AG09319 (cell line): ENCODE data around the gene CENPL.

Experiments used
- DNase-seq: peaks from one replicate; pipeline ENCODE4 v3.0.0-alpha.2; 2010; ENCODE audit warnings: low read depth; ENCODE audit errors: extremely low read depth
- TF ChIP-seq, protein P1 (sequence below): IDR thresholded peaks from 2 replicates; pipeline ENCODE4 v1.5.1; 2011; ENCODE audit warnings: low read depth, mild to moderate bottlenecking, inconsistent platforms, low read length, moderate library complexity

The CENPL gene

DNA sequence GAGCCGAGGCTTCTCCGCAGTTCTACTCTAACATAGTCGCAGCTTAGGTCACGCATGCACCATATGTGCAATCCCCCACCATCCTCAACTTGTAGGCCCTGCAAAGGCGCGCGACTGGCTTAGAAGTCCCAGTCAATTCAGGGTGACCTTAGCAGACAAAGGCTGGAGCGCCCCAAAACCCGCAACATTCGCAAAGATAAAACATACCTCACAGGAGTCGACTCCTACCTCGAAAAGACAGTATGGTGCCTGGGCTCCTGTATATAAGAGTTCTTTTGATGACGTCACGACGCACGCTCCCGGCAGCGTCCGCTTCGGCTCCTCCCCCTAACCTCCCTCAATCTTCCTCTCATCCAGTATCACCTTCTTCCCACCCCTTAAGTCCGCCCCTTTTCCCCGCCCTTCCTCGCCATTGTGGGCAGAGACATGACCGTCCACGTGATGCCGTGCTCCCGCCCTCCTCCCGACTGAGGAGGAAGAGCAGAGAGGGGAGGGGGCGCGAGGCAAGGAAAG is 43.1 kb upstream of the CENPL start, which contains the start of gene GAS5:
TSS of gene GAS5 (minus strand) at position 237 of the 513 bp plus-strand sequence.
- peak; percentile 99 for DNase-seq
- TF ChIP-seq, protein P1, sequence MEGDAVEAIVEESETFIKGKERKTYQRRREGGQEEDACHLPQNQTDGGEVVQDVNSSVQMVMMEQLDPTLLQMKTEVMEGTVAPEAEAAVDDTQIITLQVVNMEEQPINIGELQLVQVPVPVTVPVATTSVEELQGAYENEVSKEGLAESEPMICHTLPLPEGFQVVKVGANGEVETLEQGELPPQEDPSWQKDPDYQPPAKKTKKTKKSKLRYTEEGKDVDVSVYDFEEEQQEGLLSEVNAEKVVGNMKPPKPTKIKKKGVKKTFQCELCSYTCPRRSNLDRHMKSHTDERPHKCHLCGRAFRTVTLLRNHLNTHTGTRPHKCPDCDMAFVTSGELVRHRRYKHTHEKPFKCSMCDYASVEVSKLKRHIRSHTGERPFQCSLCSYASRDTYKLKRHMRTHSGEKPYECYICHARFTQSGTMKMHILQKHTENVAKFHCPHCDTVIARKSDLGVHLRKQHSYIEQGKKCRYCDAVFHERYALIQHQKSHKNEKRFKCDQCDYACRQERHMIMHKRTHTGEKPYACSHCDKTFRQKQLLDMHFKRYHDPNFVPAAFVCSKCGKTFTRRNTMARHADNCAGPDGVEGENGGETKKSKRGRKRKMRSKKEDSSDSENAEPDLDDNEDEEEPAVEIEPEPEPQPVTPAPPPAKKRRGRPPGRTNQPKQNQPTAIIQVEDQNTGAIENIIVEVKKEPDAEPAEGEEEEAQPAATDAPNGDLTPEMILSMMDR, result no peak

DNA sequence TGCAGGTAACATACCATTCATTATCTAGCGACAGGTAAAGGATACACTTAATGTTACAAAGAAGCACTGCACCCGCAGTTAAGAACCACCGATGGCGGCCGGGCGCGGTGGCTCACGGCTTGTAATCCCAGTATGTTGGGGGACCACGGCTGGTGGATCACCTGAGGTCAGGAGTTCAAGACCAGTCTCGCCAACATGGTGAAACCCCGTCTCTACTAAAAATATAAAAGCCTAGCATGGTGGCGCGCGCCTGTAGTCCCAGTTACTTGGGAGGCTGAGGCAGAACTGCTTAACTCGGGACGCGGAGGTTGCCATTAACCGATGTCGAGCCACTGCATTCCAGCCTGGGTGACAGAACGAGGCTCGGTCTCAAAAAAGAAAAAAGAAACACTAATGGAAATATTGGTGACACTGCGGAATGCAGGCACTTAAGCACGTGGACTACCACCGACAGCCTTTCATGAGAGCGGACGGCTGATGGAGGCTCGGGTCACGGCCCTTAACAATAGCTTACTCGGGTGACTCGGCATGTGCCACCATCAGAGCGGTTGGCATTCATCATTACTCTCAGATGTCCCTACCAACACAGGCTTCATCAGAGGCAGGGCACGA is 42.6 kb upstream of the CENPL start:
- DNase-seq, result no peak
- TF ChIP-seq, protein P1, result no peak

DNA sequence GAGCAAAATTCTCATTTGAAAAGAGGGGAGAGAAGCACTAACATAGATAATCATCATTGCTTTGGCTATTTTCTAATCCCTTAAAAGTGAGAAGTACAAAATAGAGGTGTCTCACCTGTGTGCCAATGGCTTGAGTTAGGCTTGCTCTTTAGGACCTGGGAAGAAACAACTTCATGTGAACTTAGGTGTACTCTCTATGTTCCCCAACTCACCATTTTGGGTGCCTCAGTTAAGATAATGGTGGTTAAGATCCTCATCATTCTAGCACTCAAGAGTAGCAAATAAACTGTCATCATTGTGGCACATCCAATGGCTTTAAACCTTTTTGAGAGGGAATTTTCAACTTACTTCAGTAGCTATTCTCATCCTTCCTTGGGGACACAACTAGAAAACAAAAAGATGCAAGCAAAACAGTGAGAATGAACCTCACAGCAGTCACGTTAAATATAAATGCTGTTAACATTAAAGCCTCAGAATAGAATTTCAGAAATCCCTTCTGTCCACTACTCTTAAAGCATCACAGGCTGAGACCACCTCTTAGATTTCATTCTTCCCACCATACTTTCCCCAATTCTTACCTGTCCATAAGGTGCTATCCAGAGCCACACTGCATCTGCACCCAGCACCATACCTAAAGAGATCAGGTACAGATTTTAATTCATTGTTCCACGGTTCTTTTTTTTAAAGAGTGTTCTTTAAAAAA is 41.9 kb upstream of the CENPL start:
- TF ChIP-seq, protein P1, result no peak
- DNase-seq, result no peak

DNA sequence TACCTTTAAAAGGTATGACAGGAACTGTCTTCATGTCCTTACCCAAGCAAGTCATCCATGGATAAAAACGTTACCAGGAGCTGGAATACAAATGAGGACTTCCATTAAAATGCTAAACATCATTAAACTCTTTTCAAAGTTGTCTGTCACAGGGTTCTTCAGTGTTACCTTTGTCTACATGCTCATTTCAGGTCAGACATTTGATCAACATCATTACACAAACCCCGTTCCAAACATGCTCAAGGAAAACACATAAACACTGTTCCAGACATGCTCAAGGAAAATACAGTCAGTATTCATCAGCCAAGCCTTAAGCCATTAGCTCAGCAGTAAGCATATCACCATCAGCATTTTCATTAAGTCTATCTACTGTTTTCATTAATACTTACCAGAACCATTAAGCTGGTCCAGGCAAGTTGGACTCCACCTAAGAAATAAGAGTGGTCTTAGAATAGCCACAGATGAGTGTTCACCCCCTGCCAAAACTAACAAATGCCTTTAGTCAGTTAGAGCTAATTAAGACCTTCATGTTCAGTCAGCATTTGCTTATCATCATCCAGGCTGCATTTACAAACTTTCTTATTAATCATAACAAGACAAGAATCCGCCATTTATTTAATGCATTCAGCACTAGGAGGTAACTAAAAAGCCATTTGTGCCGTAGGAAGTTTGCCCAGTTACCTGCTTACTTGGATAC is 40.9 kb upstream of the CENPL start:
- DNase-seq, result no peak
- TF ChIP-seq, protein P1, result no peak

DNA sequence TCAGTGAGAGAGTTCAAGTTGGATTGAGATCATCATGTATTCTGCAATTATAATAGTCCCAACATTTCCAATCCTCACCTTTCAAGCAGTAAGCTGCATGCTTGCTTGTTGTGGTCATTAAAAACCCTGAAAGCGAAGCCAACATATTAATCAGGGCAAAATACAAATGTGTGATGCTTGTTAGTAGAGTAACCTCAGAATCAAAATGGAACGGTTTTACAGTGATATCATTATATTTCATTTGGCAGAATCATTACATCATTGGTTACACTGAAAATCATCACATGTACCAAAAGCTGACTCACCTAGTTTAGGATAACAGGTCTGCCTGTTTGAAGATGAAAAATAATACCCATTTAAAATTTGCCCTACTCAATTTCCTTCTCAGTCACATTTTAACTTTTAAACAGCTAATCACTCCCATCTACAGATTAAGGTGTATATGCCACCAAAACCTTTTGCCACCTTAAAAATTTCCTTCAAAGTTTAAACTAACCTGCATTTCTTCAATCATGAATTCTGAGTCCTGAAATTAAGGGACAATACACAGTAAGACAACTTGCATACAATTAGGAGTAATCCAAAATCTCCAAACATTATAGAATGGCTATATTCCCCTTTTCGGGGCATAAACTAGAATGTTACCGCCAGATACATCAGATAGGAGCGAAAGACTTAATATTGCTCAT is 39.6 kb upstream of the CENPL start:
- TF ChIP-seq, protein P1, result no peak
- no peak for DNase-seq

DNA sequence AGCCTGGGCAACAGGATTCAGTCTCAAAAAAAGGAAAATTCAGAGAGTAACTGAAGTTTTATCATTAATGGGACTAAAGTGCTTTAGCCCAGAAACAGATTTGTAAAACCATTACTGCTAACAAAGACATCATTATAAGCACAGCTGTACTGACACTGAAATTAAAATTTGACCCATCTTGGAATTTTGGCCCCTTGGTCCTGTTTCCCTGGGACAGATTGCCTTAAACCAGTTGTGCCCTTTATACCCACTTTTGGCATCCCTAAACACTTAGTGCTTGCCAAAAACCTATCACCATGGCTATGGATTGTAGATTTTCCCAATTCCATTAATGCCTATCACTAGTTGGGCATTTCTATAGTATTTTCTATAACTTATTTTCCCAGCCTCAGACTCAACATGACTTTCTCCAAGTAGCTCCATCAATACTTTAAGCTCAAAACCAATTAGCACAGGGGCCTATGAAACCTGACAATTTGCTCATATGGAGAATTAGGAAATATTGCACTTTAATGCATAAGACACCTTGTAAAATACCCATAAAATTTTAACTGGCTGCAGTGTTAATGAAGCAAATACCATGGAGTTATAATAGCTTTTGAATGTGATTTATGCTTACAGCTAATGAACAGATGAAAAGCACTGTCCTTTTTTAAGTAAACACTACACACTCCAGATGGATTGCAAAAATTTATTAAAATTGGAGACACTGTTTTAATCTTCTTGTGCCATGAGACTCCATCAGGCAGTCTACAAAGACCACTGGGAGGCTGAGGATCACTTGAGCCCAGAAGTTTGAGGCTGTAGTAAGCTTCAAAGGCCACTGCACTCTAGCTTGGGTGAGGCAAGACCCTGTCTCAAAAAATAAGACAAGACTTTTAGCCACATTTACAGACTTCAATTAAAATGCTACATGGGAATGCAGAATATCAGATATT is 38.8 kb upstream of the CENPL start:
- DNase-seq, result no peak
- TF ChIP-seq, protein P1, result no peak
